NCI-H446 (cell line): ENCODE data around the gene TTC33.
"Not testable (repeated sequence)": the region's sequence is repeated elsewhere in the genome, so short reads cannot be mapped to it uniquely, and the experiment has no call there.

ENCODE experiments used
- DNase-seq, 2 experiments: peaks; one replicate each; lab custom pipeline; 2025; lab: John Stamatoyannopoulos, UW

Gene TTC33

DNA sequence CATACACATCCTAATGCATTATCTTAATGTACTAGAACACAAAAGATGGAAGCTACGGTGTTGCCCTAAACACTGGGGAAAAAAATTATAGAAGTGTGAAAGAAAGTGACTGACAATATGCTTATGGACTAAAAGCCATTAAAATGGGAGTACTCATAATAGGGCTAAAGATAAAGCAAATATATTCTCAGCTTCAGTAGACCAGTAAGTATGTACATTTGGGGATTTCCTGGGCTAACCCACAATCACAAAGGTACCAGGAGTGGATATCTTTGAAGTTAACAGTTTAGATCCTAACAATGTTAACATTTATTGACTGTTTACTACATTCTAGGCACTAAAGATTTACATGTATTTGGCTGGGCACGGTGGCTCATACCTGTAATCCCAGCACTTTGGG, 39.2 kb downstream of the TTC33 start:
- no peak for DNase-seq

DNA sequence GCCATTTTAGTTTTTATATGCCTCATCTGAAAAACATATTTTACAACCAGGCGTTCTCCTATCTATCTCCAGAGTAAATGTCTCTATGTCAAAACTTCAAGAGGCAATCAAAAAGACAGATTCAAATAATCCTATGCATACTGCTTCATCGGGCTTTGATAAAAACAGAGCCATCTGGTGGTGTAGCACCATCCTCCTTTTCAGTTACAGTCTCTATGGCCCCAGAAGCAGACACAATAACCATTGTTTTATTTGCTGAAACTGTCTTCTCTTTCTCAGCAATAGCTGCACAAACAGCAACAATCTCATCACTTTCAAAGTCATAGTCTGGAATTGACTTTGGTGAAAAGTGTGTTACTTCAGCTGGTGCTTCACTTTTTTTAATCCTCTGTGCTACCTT, 39.8 kb downstream of the TTC33 start:
- no peak for DNase-seq

DNA sequence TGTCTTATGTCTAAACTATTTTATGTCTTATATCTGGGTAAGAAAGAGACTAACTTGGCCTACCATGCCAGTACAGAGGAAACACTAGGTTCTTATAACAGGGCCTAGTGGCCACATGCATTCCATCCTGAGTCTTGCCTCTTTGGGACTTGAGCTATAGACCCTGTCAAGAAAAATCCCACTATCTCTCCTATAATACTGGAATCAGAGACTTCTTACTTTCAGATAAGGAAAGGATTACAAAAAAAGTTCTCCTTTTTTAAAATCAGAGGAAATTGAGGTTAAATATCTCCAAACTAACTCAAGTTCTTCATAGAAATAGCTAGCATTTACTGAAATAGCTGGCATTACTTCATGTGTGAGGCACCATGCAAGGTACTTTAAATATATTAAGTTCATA, 41.8 kb downstream of the TTC33 start:
- DNase-seq, result no peak

DNA sequence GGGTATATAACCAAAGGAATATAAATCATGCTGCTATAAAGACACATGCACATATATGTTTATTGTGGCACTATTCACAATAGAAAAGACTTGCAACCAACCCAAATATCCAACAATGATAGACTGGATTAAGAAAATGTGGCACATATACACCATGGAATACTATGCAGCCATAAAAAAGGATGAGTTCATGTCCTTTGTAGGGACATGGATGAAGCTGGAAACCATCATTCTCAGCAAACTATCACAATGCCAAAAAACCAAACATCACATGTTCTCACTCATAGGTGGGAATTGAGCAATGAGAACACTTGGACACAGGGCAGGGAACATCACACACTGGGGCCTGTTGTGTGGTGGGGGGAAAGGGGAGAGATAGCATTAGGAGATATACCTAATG, 45.2 kb downstream of the TTC33 start:
- DNase-seq, result not testable (repeated sequence)

DNA sequence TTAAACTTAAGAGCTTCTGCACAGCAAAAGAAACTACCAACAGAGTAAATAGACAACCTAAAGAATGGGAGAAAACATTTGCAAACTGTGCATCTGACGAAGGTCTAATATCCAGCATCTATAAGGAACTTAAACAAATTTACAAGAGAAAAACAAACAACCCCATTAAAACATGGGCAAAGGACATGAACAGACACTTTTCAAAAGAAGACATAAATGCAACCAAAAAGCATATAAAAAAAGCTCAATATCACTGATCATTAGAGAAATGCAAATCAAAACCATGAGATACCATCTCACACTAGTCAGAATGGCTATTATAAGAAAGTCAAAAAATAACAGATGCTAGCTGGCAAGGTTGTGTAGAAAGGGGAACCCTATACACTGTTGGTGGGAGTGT, 50.3 kb downstream of the TTC33 start:
- not testable (repeated sequence) for DNase-seq

DNA sequence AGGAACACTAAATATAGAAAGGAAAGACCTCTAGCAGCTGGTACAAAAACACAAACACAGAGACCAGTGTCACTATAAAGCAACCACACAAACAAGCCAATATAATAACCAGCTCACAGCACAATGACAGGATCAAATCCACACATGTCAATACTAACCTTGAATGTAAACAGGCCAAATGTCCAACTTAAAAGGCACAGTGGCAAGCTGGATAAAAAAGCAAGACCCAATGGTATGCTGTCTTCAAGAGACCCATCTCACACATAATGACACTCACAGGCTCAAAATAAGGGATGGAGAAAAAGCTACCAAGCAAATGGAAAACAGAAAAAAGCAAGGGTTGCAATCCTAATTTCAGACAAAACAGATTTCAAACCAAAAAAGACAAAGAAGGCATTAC, 53.7 kb downstream of the TTC33 start:
- DNase-seq, result not testable (repeated sequence)

DNA sequence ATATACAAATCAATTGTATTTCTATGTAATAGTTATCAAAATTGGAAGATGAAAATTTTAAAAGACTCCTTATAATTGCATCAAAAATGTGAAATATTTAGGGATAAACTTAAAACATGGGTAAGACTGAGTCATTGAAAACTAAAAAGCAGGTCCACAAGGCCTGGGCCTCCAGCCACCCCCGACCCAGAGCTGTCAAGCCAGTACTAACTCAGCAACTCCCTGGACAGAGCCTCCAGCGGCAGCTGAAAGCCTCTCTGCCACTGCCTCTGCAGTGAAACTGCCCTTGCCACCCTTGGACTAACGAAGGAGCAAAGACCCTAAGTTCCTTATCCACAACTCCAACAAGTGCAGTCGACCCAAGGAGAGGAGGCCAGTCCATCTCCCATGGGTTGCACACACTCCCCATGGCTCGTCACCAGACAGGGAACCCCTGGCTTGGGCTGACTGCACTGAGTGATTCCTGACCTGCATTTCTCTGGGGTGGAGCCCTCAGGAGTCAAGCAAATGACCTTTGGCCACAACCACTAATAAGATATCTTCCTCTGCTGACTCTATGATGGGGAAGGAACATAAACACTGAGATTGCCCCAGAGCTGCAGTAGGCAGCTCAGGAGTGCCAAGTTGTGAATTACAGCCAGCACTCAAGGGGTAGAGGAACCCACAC, 55.5 kb downstream of the TTC33 start:
- no peak for DNase-seq

DNA sequence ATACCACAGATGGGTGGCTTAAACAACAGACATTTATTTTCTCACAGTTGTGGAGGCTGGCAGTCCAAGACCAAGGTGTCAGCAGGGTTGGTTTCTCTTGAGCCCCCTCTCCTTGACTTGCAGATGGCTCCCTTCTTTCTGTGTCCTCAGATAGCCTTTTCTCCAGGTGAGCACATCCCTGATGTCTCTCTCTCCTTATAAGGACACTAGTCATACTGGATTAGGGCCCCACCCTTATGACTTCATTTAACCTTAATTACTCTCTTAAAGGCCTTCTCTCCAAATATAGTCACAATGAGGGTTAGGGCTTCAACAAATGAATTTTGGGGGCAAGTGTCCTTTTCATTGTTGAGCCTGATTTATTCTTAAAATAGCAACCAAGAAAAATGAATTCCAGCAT, 61.3 kb downstream of the TTC33 start:
- no peak for DNase-seq

DNA sequence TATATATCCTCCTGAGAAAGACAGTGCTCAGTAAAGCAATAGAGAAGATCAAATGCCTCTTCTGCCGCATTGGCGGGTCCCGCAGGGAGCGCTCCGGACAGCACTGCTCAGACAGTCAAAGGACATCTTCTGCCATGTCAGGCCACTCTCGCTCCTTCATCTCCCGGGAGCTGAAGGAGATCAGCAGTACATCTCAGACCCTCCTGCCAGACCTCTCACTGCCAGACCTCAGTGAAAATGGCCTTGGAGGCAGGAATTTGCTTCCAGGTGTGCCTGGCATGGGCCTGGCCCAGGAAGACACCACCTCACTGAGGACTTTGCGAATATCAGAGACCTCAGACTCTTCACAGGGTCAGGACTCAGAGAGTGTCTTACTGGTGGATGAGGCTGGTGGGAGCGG, 63.9 kb downstream of the TTC33 start:
- DNase-seq, result no peak

DNA sequence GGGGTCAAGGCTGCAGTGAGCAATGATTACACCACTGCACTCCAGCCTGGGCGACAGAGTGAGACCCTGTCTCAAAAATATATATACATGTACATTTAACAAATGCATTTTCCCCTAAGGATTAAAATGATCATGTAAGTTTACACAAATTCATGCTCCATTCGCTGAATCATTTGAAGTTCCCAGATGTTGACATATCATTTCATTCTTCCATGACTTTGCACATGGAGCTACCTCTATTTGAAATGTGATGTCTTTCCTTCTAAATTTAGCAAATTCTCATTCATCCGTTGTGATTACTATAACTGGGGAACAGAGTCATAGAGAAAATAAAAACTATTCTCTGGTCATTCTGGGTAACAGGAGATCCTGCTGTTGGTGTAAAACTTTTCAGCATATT, 65.5 kb downstream of the TTC33 start:
- no peak for DNase-seq

DNA sequence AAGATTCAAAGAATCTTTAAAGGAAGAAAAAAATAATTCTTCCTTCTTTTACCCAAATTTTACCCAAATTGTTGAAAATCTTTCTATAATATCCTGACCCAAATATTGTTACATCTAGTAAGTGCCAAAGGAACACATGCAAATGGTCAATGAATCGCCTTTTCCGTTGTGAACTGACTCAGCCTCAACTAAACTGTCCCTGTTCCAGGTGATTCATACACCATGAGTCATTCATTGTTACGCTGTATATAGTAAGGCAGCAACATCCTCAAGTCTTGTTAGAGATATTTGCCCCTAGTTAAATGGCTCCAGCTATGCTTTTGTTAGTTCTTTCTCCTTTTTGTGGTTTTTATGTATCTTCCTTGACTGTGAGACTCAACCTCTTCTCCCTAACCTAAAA, 66.3 kb downstream of the TTC33 start:
- DNase-seq, result peak in 1 of 2 experiments; percentile 14

DNA sequence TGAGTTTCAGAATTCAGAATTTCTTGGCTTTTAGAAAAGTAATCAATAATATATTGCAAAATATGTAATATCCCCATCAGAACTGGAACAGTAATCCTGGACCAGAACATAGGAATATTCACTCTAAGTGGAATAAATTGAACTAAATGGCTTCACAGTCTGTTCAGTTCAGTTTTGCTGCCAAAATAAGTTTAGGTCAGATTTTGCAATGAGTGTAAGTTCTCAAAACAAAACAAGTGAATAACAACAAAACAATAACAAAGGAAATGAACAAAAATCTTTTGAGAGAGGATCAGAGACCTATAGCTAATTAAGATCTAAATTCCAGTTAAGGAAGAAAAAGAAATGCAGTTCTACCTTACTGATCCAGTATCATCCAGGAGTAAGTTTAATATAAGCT, 66.8 kb downstream of the TTC33 start:
- DNase-seq, result no peak

DNA sequence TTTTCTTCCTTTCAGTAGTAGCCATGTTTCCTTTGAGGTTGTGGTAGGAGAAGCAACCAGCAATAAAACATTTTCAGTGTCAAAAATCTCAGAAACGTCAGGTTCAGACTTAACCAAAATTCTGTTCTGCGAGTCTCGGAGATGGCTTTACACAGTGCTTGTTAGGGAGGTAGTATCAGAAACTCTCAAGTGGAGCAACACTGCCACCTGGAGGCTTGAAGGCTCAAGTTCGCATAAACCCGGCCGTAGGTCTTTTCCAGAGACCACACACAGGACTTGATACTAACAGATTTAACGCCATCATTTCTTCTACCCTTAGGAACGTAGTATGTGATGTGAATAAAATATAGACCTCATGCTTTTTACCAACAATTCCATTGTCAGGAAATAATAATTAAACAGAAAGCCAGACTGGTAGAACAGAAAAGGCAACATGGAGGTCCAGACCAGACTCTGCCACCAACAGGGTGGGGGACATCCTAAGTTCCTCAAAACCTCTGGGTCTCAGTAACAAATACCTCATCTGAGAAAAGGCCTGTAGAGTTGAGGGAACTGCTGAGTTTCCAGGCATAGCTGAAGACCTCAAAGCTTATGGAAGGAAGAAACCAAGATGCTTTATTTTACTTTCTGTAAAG, 67.5 kb downstream of the TTC33 start:
- peak; percentile 94 for DNase-seq

DNA sequence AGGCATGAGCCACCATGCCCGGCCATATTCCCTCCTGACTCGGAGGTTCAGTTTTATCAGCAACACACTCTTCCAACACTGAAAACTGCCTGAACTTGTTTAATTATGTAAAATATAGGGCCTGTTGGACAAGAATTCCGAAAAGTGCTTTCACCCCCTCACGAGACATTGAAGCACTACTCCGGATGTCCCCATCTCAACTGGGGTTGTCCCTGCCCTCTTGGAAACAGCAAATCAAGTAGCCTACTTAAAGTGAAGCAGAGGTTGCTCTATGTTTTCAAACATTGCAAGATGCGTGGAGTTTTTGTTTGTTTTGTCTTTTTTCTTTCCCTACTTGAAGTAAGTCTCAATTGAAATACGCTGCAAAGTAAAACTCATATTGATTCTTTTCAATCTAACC, 68.4 kb downstream of the TTC33 start:
- no peak for DNase-seq

DNA sequence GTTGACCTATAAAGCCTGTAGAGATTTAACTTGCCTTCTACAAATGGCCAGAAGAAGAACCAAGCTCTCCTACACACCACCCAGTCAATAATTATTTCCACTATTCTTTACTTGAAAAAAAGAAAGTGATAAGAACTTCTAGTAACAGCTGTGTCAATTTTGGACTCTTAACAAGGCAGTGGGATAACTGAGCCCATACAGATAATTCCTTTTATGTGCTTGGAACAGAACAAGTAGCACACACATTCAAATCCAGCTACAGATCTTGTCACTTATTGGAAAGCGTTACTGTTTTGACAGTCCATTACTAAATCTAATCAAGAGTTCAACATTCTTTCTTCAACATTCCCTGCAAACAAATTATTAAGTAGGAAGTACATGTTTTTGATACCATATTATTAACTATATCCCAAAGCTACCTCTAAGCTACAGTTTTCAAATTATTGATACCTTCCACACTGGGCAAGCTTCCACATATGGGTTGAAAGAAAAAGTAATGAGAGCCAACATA, 69.7 kb downstream of the TTC33 start:
- no peak for DNase-seq

DNA sequence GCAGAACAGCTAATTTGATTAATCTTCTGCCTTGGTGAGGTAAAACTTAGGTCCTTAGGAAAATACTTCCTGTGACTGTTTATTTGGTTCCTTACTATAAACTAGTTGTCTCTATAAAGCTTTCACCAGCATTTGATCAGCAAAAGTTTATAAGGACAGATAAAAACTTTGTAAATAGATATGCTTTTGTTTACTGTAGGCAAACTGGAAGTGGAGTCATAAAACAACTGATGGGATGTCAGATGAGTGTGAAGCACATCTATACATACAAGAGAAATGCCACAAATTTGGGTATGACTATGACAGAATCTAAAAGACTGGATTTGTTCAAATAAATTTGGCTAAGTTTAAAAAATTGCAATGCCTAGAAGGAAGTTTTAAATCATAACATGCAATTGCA, 70.6 kb downstream of the TTC33 start:
- no peak for DNase-seq

DNA sequence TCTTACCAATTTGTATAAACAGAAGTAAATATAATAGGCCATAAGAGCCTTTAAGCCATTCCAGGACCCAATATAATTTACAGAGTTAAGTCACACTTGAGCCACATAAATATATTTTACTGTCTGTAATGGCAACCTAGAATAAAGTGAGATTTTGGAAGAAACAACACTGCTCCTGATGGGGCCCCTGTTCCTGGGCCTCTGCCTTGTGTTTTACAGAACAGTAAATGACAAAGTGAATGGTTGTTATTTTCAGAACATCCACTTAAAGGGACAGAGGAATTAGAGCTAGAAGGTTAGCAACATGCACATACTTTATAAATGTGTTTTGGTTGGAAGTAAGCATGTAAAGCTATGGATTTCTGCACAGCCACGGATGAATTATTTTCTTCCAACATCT, 72.5 kb downstream of the TTC33 start:
- no peak for DNase-seq

DNA sequence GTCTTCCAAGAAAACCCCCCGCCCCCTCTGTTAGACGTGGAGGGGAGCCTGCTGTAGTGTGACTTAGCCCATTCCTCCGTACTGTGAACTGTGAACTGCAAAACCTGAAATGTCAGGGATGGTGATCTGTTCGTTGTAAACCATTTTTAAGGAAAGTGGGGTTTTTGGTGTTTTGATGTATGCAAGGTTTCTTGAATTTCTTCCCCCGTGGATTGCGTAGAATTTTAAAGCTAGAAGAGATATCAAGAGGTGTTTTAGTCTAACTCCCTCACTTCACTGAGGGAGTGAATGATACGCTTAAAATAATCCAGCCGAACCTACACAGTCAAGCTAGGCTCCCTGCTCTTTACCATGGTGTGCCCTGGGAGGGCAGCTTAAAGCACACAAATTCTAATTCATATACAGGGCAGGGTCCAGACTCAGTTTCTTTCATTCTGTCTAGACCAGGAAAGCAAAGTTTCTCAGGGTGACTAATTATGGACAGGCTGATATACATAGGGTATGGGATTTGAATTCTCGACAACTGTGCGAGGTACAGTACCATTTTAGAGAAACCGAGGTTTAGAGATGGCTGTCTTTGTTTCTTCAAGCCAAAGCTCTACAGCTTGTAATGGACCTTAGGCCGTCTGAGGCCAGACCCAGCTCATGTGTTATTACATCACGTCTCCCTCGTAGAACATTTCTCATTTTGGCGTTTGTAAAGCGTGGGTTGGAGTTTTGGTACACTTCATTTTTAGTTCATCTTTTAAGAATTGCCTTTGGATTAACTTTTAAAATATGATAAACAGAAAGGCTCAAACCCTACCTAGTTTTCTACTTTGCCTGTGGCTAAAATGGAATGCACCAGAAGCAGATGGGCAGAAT, 73.4 kb downstream of the TTC33 start:
- no peak for DNase-seq

DNA sequence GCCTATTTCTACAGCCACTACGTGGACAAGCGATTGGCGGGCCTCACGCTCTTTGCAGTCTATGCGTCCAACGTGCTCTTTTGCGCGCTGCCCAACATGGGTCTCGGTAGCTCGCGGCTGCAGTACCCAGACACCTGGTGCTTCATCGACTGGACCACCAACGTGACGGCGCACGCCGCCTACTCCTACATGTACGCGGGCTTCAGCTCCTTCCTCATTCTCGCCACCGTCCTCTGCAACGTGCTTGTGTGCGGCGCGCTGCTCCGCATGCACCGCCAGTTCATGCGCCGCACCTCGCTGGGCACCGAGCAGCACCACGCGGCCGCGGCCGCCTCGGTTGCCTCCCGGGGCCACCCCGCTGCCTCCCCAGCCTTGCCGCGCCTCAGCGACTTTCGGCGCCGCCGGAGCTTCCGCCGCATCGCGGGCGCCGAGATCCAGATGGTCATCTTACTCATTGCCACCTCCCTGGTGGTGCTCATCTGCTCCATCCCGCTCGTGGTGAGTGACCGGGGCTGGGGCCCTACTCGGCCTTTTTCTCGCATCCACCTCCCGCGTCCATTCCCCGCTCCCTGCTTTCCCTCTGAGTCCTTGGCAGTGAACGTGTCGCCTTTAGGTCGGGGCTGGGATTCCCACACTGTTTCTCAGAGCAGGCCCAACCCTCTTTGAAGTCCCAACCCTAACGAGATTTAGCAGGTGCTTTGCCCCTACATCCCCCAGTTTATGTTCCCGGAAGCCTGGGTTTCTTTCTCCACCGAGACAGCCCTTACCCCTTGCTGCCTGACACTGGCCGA, 74.2 kb downstream of the TTC33 start:
- DNase-seq, result no peak

DNA sequence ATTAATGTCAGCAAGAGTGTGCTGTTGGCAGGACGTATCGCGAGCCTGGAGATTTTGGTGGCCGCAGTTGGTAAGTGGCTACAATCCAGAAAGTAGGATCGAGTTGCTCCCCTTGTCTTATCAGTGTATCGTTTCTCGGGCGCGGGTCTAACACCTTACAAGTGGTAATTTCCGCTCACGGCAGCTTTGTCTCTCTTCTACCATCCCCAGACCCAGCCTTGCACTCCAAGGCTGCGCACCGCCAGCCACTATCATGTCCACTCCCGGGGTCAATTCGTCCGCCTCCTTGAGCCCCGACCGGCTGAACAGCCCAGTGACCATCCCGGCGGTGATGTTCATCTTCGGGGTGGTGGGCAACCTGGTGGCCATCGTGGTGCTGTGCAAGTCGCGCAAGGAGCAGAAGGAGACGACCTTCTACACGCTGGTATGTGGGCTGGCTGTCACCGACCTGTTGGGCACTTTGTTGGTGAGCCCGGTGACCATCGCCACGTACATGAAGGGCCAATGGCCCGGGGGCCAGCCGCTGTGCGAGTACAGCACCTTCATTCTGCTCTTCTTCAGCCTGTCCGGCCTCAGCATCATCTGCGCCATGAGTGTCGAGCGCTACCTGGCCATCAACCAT, 74.9 kb downstream of the TTC33 start:
- DNase-seq, result no peak

DNA sequence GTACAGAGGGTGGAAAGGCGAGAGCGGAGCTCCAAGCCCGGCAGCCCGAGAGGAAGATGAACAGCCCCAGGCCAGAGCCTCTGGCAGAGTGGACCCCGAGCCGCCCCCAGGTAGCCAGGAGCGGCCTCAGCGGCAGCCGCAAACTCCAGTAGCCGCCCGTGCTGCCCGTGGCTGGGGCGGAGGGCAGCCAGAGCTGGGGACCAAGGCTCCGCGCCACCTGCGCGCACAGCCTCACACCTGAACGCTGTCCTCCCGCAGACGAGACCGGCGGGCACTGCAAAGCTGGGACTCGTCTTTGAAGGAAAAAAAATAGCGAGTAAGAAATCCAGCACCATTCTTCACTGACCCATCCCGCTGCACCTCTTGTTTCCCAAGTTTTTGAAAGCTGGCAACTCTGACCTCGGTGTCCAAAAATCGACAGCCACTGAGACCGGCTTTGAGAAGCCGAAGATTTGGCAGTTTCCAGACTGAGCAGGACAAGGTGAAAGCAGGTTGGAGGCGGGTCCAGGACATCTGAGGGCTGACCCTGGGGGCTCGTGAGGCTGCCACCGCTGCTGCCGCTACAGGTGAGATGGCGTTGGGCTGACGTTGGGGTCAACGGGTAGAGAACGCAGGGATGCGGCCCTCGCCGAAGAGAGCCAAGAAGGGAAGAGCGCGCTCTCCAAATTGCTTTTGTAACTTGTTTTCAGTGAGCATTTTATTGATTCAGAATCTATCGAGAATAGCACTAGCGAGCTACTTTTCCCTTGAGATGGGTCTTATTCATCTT, 75.7 kb downstream of the TTC33 start, which contains the start of gene PTGER4:
Gene PTGER4 (plus strand): TSS at position 3 of the 769 bp plus-strand sequence. CDS start 1,079 bp downstream, outside the sequence.
- no peak for DNase-seq
